Daoy (cell line): ENCODE measurements around the gene KIF5A. TPM values are rescaled to one million over a fixed set of nuclear protein-coding genes. Genes with fewer than 3 reads are reported as not detected.

ENCODE experiments used
- DNase-seq: peaks from one replicate; pipeline ENCODE4 v3.0.0-alpha.2; 2015; ENCODE audit warnings: low read depth
- total RNA-seq: library from RNA; depleted of rRNA; stranded (reverse); fragments of >200 nt; shearing (Covaris generic); gene quantifications from 2 replicates; pipeline ENCODE4 v1.2.3, GENCODE V29; 2014

KIF5A gene
- total RNA-seq, 1 experiment from 2014 or later = 0.69 TPM

DNA sequence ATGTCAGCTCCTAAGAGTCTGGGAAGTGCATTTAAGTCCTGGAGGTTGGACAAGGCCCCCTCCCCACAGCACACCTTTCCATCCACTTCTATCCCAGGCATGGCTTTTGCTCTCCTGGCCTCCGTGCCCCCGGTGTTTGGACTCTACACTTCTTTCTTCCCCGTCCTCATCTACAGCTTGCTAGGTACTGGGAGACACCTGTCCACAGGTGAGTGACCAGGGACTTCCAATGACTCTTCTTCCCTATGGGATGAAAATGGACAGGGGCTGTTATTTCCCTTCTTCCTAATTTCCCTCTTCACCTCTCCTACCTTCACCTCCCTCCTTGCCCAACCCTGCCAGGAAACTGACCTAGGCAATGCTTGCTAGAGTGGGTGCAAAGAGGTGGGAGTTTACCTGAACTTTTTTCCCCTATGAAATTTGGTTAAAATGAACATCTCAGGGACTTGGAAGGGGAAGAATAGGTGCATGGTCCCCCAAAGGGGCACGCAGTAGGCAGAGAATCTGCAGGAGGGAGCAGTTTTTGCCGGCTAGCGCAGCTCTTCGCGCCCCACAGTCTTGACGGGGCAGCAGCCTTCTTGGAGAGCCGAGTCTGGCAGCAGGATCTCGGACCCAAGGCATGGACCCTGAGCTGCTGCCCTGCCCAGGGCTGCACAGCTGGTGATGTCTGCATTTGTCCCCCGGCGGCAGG, 70.5 kb downstream of the KIF5A start:
- no peak for DNase-seq

DNA sequence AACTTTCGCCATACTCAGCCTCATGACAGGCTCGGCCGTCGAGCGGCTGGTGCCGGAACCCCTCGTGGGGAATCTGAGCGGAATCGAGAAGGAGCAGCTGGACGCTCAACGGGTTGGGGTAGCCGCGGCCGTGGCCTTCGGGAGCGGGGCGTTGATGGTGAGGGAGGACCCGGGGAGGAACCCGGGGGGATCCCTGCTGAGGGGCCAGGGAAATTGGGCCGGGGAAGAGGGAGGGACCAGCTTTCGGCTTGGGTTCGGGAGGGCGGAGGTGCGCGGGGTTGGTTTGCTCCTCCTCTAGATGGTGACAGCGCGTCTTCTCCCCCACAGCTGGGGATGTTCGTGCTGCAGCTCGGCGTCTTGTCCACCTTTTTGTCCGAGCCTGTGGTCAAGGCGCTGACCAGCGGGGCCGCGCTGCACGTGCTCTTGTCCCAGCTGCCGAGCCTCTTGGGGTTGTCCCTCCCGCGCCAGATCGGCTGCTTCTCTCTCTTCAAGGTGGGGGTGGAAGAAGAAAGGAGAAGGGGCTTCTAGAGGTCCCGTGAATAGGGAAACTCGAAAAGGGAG, 71.2 kb downstream of the KIF5A start:
- no peak for DNase-seq

DNA sequence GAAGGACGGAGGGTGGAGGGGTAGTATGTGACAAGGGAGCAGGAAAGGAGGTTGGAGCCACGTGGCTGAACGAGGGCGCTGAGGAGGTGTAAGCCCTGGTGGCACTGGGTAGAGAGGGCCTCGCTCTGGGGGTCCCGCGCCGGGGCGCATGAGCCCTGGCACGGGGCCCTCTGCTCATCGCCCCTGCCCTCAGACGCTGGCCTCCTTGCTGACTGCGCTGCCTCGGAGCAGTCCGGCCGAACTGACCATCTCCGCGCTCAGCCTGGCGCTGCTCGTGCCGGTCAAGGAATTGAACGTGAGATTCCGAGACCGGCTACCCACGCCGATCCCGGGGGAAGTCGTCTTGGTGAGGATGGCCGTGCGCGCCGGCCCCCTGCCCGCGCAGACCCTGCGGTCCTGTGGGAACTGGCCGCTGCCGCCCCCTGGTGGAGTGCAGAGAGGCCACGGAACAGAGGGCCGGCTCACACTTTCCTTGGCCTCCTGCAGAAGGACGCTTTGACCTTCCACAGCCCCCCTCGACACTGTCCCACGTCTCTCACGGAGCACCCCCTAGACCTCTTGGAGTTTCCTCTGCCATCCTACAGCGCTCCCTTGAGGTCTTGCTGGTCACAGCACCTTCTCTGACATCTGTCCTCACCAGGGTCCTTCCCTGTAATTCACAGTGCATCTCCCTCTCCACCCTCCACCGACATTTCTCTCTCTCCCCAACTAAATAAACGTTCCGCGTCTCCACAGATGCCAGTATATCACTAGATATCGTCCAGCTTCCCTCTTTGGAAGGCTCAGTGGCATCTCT, 71.9 kb downstream of the KIF5A start:
- DNase-seq = peak; percentile 62

DNA sequence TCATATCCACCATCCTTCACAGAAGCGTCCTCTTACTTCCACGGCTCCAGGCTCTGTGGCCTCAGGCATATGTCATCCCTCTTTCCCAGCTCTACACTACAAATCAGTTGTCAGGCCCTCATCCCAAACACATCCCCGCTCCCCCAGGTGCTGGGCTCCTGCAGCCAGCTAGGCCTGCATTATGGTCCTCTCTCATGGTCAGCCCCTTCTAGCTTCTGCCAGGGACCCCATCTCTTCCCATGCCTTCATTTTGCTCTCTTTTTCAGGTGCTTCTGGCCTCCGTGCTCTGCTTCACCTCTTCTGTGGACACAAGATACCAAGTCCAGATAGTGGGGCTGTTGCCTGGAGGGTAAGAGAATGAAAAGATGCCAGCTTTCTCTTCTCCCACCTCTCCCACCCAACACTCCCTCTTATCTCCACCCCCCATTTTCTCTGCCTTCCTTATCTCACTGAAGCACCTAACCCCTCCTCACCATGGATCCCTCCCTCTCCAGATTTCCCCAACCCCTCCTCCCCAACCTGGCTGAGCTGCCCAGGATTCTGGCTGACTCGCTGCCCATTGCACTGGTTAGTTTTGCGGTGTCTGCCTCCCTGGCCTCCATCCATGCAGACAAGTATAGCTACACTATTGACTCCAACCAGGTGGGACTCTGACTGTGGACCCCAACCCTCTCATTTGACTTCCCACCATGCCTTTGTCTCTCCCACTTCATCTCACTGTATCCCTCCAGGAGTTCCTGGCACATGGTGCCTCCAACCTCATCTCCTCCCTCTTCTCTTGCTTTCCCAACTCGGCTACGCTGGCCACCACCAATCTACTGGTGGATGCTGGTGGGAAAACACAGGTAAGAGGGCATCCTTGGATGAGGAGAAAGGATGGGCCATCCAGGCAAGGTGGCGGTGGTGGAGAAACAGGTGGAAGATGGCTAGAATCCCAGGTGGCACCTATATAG, 72.7 kb downstream of the KIF5A start:
- DNase-seq = no peak

DNA sequence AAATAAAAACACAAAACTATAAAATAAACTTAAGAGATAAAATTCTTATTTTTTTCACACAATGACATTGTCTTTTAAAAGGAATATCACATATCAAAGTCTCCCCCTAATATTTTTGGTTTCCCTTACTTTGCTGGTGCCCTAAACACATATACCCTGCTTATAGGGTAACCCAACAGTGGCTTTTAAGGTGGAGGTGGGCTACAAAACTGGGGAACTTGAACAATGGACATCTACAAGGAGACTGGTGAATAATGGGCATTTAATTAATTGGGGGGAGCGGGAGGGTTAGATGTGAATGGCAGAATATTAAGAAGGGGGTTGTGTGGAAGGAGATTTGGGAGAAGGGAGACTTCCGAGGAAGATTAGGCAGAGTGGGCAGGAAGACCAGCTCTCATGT, 73.5 kb downstream of the KIF5A start:
- DNase-seq = no peak

DNA sequence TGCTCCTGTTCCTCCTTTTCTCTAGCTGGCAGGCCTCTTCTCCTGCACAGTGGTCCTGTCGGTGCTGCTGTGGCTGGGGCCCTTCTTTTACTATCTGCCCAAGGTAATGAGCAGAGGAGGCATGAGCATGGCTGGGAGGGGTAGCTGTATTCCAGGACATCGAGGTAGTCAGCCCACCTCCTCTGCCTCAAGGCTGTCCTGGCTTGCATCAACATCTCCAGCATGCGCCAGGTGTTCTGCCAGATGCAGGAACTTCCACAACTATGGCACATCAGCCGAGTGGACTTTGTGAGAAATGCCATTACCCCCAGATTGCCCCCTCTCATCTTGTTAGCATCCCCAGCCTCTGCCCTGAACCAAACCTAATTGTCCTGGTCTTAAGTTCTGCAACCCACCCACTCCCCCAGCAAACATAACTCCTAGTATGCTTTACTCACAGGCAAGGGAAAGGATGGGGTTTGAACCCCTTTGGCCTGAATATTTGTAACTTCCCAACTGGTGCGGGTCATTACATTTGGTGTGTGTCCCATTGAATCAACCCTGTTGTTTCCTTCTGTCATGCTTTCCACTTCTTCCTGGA, 74.1 kb downstream of the KIF5A start:
- DNase-seq = no peak

DNA sequence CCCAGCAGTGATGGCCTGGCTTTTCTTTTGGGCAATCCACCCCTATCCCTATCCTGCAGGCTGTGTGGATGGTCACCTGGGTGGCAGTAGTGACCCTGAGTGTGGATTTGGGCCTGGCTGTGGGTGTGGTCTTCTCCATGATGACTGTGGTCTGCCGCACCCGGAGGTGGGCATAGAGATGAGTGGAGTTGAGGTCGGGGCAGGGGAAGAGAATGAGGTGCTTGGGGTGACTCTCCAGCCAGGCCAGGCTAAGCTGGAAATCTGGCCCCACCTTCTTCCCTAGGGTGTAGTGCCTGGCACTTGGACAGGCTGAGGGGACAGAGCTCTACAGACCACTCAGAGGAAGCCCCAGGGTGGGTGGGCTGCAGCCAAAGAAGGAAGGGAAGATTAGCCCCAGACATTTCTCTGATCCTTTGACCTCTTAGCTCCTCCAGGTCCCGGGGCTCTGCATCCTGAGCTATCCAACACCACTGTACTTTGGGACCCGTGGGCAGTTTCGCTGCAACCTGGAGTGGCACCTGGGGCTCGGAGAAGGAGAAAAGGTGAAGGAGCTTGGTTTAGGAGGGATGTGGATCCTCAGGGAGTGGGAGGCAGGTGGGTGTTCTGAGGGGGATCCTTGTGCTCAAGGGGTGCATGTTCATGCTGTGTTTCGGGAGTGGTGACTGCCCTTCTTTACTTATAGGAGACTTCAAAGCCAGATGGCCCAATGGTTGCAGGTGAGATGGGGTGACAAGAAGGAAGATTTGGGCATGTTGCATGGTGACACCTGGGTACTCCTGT, 74.8 kb downstream of the KIF5A start:
- DNase-seq = no peak

DNA sequence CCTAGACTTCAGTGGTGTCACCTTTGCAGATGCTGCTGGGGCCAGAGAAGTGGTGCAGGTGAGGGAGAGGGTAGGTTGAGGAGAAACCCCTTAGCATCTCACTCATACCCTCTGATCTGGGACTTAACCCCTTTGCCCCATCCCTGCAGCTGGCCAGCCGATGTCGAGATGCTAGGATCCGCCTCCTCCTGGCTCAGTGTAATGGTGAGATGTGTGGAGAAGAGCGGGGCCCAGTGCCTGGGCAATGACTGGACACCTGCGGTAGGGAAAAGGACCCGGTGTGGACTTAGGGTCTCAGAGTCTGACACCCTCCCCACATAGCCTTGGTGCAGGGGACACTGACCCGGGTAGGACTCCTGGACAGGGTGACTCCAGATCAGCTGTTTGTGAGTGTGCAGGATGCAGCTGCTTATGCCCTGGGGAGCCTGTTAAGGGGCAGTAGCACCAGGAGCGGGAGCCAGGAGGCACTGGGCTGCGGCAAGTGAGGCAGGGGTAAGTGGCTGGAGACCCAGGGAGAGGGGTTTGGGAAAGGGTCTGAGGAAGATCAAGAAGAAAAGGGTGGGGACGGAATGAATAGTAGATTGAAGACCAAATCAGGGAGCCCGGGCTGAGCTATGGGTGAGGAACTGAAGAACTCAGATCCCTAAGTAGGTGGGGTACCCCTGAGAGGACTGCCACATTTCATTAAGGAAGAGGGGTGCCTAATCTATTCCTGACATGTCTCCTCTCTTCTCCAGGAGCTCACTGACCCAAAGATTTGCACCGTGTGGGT, 75.6 kb downstream of the KIF5A start:
- DNase-seq = no peak

DNA sequence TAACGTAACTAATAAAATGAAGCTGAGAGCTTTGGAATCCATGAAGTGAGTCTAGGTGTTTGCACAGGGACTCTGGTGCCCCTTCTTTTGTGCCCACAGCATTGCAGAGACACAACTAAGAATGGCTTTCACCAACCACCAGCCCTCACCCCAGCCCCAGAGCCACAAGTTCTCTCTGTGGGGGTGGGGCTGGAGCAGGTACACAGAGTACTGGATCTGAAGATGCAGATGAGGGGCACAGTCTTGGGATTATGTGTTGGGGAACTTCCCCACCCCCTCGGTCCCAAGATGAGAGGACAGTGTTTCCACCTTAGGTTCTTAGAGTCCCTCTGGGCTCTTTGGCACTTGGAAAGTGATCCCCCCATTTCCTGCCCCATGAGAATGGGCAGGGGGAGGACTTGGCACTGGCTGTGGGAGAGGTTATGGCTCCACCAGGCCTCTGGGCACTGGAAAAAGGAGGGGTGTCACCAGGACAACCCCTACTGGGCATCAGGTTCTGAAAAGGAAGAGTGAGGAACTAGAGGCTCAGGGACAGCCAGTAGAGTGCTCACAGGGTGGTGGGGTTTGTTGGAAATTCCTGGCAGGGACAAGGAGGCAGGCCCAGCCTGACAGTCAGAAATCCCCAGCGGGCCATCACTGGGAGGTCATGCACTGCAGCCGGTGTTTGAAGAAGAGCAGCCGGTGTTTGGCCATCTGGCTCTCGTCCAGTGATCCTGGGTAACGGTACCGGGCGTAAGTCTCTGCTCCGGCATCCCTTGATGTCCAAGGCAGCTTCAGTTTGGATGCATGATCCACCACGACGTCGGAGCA, 76.5 kb downstream of the KIF5A start:
- no peak for DNase-seq

DNA sequence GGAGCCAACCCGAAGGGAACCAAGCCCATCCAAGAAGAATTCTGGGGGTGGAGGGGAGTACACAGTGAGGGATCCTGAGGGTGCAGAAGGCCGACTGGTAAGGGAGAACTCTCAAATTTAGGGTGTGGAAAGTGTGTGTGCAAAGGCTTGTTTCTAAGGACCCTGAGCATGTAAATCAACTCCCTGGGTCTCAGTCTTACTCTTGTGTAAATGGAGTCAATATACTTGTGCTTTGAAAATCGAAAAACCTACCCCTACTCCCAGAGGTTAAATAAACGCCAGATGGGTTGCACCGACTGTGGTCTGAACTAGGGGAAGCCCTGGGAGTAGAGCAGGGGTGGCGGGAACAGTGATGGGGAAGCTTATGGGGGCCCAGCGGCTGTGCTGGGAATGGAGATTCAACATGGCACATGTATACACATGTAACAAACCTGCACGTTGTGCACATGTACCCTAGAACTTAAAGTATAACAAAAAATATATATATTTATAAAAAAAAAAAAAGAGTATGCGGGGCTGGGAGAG, 77.1 kb downstream of the KIF5A start:
- DNase-seq = no peak

DNA sequence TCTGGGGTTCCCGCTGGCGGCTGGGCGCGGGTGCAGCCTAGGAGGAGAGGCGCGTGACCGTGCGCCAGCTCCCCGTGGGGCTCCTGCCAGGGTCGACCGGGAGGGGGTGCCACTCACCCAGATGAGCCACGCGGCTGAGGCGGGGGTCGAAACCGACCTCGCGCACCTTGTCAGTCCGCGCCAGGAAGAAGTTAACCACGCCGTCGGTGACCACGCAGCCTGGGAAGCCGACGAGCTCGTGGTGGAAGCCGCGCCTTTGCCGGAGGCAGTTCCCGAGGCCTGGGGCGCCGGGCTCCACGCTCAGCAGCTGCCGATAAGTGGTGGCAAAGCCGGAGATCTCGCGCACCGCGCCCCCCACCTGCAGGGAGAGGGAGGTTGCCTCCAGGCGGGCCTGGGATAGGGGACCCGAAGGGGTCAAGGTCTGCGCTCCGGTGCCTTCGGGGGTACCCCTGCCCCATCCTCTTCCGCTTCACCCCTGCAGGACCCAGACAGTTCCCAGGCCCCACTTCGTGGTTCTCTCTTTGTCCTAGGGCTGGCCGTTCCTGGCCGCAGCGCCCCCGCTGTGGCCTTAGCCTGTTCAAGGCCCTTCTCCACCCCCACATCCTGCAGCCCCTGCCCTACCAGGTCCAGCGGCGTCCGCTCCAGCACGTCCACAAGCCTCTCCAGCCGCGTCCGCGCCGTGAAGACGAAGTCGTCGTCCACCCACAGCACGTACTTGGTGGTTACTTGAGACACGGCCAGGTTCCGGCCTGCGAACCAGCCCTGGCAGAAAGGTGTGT, 77.8 kb downstream of the KIF5A start:
- DNase-seq = no peak

DNA sequence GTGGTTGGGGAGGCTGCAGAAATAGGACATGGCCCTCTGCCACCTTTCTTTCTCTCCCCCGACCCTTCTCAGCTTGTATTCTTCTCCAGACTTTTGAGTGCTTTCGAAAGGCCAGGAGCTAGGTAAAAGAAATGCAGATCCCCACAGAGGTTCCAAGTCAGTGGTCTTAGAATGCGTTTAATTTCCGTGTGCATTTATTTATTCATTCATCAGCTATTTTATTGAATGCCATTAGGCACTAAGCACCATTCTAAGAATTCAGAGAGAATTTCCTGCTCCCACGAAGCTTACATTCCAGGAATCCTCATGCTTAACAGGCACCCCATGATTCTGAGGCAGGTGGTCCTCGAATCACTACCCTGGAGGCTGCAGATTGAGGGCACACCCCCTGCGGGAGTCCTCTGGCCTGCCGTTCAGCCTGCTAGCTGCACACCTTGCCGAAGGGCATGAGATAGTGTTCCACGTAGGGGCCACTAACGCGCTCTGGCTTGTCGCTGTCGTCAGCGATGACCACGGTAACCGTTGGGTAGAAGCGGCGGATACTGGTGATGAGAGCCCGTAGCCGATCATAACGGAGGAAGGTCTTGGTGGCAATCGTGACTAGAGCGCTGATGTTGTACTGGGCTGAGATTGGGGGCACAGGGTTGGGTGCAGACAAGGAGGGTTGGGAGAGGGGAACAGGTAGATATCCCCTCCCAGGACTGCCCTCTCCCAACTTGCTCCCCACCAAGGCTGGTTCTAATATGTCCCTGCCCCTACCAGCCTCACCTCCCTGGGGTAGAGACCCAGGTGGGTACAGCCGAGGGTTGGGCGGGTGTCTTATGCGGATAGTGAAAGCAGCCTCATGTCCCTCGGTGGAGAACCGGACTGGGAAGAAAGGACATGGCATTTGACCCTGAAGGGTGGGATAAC, 78.7 kb downstream of the KIF5A start:
- DNase-seq = no peak

DNA sequence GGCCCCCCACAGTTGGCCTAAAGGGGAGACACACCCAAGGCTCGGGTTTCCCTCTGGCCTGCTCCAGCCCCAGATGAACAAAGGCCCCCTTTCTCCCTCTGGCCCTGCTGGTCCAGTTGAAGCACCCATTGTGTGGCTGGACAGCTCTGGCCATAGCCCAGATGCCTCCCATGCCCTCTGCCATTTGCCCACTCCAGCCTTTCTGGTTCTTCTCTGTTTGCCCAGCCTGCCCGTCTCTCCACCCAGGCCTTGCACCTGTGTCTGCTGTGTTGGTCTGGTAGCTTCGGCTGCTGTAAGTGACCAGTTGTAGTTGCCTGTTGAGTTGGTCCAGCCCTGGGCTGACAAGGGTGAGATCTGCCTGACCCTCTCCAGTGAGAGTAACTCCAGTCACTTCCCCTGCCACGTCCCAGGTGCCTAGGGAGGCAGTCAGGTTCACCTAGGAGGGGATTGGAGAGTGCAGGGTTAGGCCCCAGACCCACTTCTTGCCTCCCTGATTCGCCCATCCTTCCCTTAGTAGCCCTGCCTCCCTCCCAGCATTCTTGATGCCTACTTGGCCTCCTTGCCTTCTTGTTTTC, 80.1 kb downstream of the KIF5A start:
- no peak for DNase-seq

DNA sequence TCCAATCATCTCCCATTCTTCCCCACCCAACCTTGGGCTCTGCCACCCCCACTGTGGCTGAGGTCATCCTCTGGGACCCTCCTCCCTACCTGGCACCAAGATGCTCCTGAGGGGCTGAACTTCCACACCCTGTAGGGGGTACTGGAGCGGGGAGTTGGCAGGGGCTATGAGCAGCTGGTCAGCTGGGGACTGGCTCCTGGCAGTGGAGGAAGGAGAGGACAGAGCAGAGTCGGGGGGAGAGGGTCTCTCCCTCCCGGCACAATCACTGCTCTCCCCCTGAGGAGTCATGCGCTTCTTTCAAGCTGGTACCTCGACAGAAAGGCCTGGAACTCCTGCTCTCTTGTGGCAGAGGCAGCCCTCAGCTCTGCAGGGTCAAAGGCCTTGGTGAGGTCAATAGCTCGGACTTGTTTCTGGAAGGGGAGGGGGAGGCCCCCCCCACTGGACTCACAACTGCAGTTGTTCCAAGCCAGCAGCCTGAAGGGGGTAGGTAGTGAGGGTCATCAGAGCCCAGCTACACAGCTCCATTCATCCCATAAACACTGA, 81.1 kb downstream of the KIF5A start:
- DNase-seq = no peak

DNA sequence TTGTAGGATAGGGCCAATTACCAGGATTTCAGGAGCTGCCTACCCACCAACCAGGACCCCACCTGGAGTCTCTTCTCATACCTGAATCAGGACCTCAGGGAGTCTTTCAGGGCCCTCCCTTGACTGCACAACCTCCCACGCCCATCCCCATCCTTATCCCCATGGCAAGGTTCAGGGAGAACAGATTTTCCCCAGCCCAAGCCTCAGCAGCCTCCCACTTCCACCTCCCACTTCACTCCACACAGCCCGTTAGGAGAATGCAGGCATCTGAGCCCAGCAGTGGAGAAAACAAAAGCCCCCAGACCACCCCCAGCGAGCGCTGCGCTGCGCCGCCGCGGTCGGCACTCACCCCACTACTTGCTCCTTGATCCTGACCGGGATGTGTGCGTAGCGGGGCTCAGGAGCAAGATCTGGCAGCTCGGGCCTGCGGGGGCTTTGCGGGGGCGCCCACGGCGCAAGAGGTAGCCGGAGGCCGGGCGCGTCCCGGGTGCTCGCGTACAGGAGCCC, 81.8 kb downstream of the KIF5A start:
- DNase-seq = no peak
